WERI-Rb-1 (cell line): ENCODE data around the gene TPPP.

ENCODE experiments used
- DNase-seq: peaks from one replicate; pipeline ENCODE4 v3.0.0-alpha.2; 2020
- H3K27ac ChIP-seq: fragments of 250-450 bp; sonication (Bioruptor Pico); 2 replicates; pipeline ENCODE4 v1.5.1; 2020; ENCODE audit warnings: mild to moderate bottlenecking, moderate library complexity
- H3K27me3 ChIP-seq: fragments of 250-450 bp; sonication (Bioruptor Pico); 2 replicates; pipeline ENCODE4 v1.5.1; 2021; ENCODE audit warnings: mild to moderate bottlenecking, low read depth, moderate library complexity; ENCODE audit not compliant: insufficient read depth, severe bottlenecking
- H3K36me3 ChIP-seq: fragments of 250-450 bp; sonication (Bioruptor Pico); 2 replicates; pipeline ENCODE4 v1.5.1; 2020; ENCODE audit warnings: mild to moderate bottlenecking, moderate library complexity
- H3K4me3 ChIP-seq: 2 replicates; pipeline ENCODE4 v1.5.1; 2011; ENCODE audit warnings: low read depth, mild to moderate bottlenecking, control low read depth, low read length
- H3K9me3 ChIP-seq: fragments of 250-450 bp; sonication (Bioruptor Pico); 2 replicates; pipeline ENCODE4 v1.5.1; 2021; ENCODE audit warnings: mild to moderate bottlenecking, moderate library complexity; ENCODE audit not compliant: severe bottlenecking
- CTCF ChIP-seq: IDR thresholded peaks from 2 replicates; pipeline ENCODE4 v1.5.1; 2011; ENCODE audit warnings: low read depth, mild to moderate bottlenecking, control low read depth, inconsistent platforms, low read length

The TPPP gene

GRCh38 chr5:662751-663435 is 30.3 kb downstream of the TPPP start:
- TF ChIP-seq CTCF, result no peak
- DNase-seq, result no peak
- H3K4me3 ChIP-seq, result no peak overlapping the region
- peaks cover 82% of the 10 kb centered on the region for H3K36me3 ChIP-seq
- H3K27me3 ChIP-seq, result no peaks in the 10 kb centered on the region
- H3K9me3 ChIP-seq, result no peaks in the 10 kb centered on the region
- H3K27ac ChIP-seq, result no peak overlapping the region

DNA sequence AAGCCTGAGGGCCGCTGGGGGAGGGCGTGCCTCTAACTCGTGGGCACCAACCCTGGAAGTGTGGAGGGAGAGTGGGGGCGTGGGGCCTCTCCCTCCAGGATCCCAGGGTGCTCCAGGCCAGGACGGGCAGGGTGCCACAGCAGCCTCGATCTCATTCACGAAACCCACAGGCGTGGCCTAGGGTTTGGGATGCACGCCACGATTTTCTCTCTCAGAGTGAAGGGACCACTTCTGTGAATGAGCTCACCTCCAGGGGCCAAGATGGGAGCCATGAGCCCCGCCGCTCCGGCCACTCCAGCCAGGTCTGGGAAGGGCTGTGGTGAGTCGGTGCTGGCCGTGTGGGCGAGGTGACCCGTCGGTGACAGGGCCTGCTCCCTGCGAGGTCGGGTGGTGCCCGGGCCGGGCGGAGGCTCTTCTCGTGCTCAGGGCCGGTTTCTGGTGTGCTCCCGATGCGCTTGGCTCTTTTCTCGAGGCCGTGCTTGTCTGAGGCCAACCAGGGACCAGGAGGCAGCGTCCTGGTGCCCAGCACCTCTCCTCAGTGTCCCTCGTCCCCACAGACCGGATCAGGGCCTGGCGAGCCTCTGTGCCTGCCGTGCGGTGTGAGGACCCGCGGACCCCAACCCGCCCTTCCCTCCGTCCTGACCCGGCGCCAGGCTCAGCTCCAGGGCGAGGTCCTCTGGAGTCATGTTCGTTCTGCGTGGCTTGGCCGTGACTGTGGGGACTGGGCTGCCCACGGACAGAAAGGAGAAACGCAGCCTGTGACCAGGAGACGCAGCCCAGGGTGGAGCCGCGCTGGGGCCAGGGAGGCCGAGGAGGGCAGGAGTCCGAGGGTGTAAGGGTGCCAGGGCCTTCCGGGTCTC is 31.0 kb downstream of the TPPP start:
- no peak for TF ChIP-seq CTCF
- no peak overlapping the region for H3K4me3 ChIP-seq
- H3K27me3 ChIP-seq, result no peaks in the 10 kb centered on the region
- DNase-seq, result no peak
- no peak overlapping the region for H3K27ac ChIP-seq
- H3K36me3 ChIP-seq, result peaks cover 86% of the 10 kb centered on the region
- H3K9me3 ChIP-seq, result no peaks in the 10 kb centered on the region

- Histone ChIP-seq H3K27ac (no peak overlapping the region), H3K27me3 (no peaks in the 10 kb centered on the region), H3K9me3 (no peaks in the 10 kb centered on the region), H3K4me3 (no peak overlapping the region), H3K36me3 (peaks cover 81% of the 10 kb centered on the region)
- TF ChIP-seq CTCF, result no peak
- DNase-seq, result no peak
These were observed 32.6 kb downstream of the TPPP start for GRCh38 chr5:660491-661030.

- Histone ChIP-seq H3K9me3 (no peaks in the 10 kb centered on the region), H3K36me3 (peaks cover 78% of the 10 kb centered on the region), H3K27me3 (no peaks in the 10 kb centered on the region), H3K27ac (no peak overlapping the region), H3K4me3 (no peak overlapping the region)
- TF ChIP-seq CTCF, result no peak
- DNase-seq, result no peak
These were observed 33.5 kb downstream of the TPPP start for GRCh38 chr5:659496-660263.

DNA sequence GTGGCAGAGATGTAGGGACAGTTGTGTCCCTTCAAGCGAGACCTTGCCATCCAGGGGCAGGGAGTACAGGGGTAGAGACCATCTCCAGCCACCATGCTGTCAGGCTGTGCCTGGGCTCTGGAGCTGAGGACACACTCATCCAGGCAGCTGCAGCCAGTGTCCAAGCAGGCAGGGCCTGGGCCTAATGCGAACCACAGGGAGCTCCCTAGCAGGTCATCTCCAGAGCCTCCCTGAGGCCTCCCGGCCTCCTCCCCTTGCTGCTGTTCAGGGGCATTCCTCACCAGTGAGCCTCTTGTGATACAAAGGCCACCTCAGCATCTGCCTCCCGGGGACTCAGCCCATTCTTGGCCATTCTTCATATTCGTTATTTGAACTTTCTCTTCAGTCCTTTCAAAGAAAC is 35.0 kb downstream of the TPPP start:
- Histone ChIP-seq H3K9me3 (no peaks in the 10 kb centered on the region), H3K36me3 (peaks cover 78% of the 10 kb centered on the region), H3K27ac (no peak overlapping the region), H3K4me3 (no peak overlapping the region), H3K27me3 (no peaks in the 10 kb centered on the region)
- no peak for TF ChIP-seq CTCF
- DNase-seq, result no peak
